Caco-2 (cell line): ENCODE results near the gene MACROD1. TPM values are rescaled to one million over a fixed set of nuclear protein-coding genes. Genes with fewer than 3 reads are reported as not detected.

Source experiments
- BruUV-seq: library from RNA; stranded (reverse); fragments of 400-500 nt; replicated peaks from 2 replicates; lab custom pipeline; 2021; lab: Mats Ljungman, UMichigan
- CTCF ChIA-PET: fragments of 300-600 bp; sonication (Branson Sonifier 250); formaldehyde crosslinking; loops from one replicate; lab custom pipeline; 2022; ENCODE audit warnings: antibody characterized with exemption; lab: Charles Lee
- POLR2A ChIA-PET: fragments of 300-600 bp; sonication (Branson Sonifier 250); formaldehyde crosslinking; loops from one replicate; lab custom pipeline; 2022; ENCODE audit warnings: antibody characterized with exemption; lab: Charles Lee
- DNase-seq, 2 experiments: peaks; one replicate each; pipeline versions ENCODE4 v3.0.0 to v3.0.0-alpha.2; 2020 to 2022
- H3K27me3 ChIP-seq: replicated peaks from 2 replicates; pipeline ENCODE4 v1.6.0; 2011; ENCODE audit warnings: low read length; ENCODE audit not compliant: control insufficient read depth, insufficient read depth
- H3K36me3 ChIP-seq: 2 replicates; pipeline ENCODE4 v1.5.1; 2011; ENCODE audit warnings: low read length; ENCODE audit not compliant: control insufficient read depth, insufficient read depth
- H3K4me1 ChIP-seq: fragments of 250-450 bp; sonication (Bioruptor Pico); 2 replicates; pipeline ENCODE4 v1.5.1; 2020; ENCODE audit warnings: mild to moderate bottlenecking
- H3K4me3 ChIP-seq: 2 replicates; pipeline ENCODE4 v1.5.1; 2011; ENCODE audit warnings: low read depth, mild to moderate bottlenecking, control low read depth, low read length
- H3K9me3 ChIP-seq: fragments of 250-450 bp; sonication (Bioruptor Pico); 2 replicates; pipeline ENCODE4 v1.5.1; 2020; ENCODE audit warnings: mild to moderate bottlenecking, moderate library complexity
- H3K27ac Mint-ChIP-seq: one replicate; pipeline ENCODE4 v1.8.0; 2022; ENCODE audit warnings: mixed read lengths; ENCODE audit not compliant: unreplicated experiment
- H3K27me3 Mint-ChIP-seq: one replicate; pipeline ENCODE4 v1.8.0; 2022; ENCODE audit warnings: mixed read lengths; ENCODE audit not compliant: insufficient read depth, unreplicated experiment
- H3K36me3 Mint-ChIP-seq: one replicate; pipeline ENCODE4 v1.8.0; 2022; ENCODE audit warnings: mild to moderate bottlenecking, mixed read lengths; ENCODE audit not compliant: insufficient read depth, unreplicated experiment
- H3K4me1 Mint-ChIP-seq: one replicate; pipeline ENCODE4 v1.8.0; 2022; ENCODE audit warnings: low read depth, mixed read lengths; ENCODE audit not compliant: unreplicated experiment
- H3K4me3 Mint-ChIP-seq: one replicate; pipeline ENCODE4 v1.8.0; 2022; ENCODE audit warnings: mild to moderate bottlenecking, moderate library complexity, mixed read lengths; ENCODE audit not compliant: unreplicated experiment
- H3K9me3 Mint-ChIP-seq: one replicate; pipeline ENCODE4 v1.8.0; 2022; ENCODE audit warnings: mixed read lengths; ENCODE audit not compliant: unreplicated experiment
- intact Hi-C: fragments of 100-400 bp; cut with micrococcal nuclease; formaldehyde crosslinking; loops from one replicate; pipeline ENCODE4 v1.10.0; 2022; ENCODE audit not compliant: unreplicated experiment
- total RNA-seq: library from RNA; stranded (reverse); gene quantifications from 2 replicates; pipeline ENCODE4 v1.2.3, GENCODE V29; 2022
- TF ChIP-seq, protein P1 (sequence below), 2 experiments: fragments of 200-600 bp in 1 of 2; IDR thresholded peaks; 1 replicate in 1 of 2; 2 replicates in 1 of 2; pipeline versions ENCODE4 v1.5.1 to v1.8.0; 2011 to 2022; ENCODE audit warnings: antibody characterized with exemption in 1 of 2, control low read depth in 1 of 2, inconsistent platforms in 1 of 2, low read depth in 1 of 2, low read length in 1 of 2, mild to moderate bottlenecking in 1 of 2, moderate library complexity in 1 of 2; ENCODE audit not compliant: insufficient read depth in 1 of 2, severe bottlenecking in 1 of 2, unreplicated experiment in 1 of 2

Gene MACROD1
- total RNA-seq, 1 experiment from 2014 or later = 29.6 TPM

DNA sequence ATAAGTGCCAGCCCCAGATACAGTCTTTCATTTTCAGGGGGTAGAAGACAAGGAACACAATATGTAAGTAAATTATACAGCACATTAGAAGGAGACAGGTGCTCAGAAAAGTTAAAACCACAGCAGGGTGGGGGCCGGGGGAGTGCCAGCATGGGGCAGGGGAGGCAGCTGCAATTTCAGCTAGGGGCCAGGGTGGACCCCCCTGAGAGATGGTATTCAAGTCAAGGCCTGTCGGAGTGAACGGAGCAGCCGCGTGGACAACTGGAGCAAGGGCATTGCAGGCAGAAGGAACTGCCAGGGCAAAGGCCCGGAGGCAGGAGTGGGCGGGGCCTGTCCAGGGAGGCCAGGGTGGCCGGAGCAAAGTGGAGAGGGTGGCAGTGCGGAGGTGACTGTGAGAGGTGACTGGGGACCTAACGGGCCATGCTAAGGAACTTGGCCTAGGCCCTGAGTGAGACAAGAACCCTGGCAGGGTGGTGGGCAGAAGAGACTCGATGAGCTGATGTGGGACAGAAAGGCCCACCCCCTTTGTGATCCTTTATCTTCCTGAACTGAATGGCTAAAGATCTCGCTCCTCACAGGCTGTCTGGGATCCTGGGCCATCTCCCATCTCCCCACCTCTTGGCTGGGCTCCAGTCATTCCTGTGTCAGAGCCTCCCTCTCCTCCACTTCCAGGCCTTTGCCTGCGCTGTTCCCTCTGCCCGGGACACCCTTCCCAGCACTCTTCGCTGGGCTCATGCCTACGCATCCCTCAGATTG lies 152.6 kb downstream of the MACROD1 start:
- no peaks in the 10 kb centered on the region for H3K4me1 ChIP-seq
- intact Hi-C loops = no loop called here
- H3K9me3 Mint-ChIP-seq = no peaks in the 10 kb centered on the region
- H3K27ac Mint-ChIP-seq = no peak overlapping the region
- H3K4me3 ChIP-seq = no peak overlapping the region
- H3K36me3 Mint-ChIP-seq = peaks cover 32% of the 10 kb centered on the region
- H3K27me3 ChIP-seq = no peaks in the 10 kb centered on the region
- H3K4me1 Mint-ChIP-seq = no peaks in the 10 kb centered on the region
- DNase-seq = no peak
- POLR2A ChIA-PET = no interaction called here
- H3K36me3 ChIP-seq = no peaks in the 10 kb centered on the region
- TF ChIP-seq, protein P1, sequence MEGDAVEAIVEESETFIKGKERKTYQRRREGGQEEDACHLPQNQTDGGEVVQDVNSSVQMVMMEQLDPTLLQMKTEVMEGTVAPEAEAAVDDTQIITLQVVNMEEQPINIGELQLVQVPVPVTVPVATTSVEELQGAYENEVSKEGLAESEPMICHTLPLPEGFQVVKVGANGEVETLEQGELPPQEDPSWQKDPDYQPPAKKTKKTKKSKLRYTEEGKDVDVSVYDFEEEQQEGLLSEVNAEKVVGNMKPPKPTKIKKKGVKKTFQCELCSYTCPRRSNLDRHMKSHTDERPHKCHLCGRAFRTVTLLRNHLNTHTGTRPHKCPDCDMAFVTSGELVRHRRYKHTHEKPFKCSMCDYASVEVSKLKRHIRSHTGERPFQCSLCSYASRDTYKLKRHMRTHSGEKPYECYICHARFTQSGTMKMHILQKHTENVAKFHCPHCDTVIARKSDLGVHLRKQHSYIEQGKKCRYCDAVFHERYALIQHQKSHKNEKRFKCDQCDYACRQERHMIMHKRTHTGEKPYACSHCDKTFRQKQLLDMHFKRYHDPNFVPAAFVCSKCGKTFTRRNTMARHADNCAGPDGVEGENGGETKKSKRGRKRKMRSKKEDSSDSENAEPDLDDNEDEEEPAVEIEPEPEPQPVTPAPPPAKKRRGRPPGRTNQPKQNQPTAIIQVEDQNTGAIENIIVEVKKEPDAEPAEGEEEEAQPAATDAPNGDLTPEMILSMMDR (IDR thresholded peaks at IDR 0.05; ENCODE audit: insufficient read depth in 1 of 2, low read depth in 1 of 2, low read length in 1 of 2, severe bottlenecking in 1 of 2, unreplicated experiment in 1 of 2) = no peak
- no TSS peak for BruUV-seq
- CTCF ChIA-PET = no interaction called here
- H3K9me3 ChIP-seq = no peaks in the 10 kb centered on the region
- H3K27me3 Mint-ChIP-seq = no peaks in the 10 kb centered on the region
- H3K4me3 Mint-ChIP-seq = no peak overlapping the region

DNA sequence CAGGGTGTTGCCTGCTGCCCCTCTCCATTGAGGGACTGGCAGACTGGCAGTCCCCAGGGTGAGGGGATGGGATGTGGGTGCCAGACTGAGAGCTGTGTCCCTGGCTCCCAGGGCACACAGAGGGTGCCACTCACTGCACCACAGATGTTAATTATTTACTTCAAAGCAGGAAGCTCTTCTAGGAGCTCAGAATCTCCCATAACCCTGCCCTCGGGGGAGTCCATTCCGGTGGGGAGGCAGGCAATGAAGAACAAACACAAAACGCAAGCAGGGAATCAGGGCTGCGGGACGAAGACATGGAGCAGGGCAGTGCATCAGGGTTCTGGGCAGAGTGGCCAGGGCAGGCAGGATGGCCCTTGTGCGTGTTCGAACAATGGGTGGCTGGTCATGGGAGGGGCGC lies 154.5 kb downstream of the MACROD1 start:
- DNase-seq = no peak
- intact Hi-C loops = no loop called here
- POLR2A ChIA-PET = no interaction called here
- Histone ChIP-seq H3K4me3 (no peak overlapping the region), H3K27me3 (no peaks in the 10 kb centered on the region), H3K36me3 (no peaks in the 10 kb centered on the region), H3K9me3 (no peaks in the 10 kb centered on the region), H3K4me1 (no peaks in the 10 kb centered on the region)
- no peak overlapping the region for H3K27ac Mint-ChIP-seq
- no peaks in the 10 kb centered on the region for H3K9me3 Mint-ChIP-seq
- TF ChIP-seq, protein P1 (IDR thresholded peaks at IDR 0.05; ENCODE audit: insufficient read depth in 1 of 2, low read depth in 1 of 2, low read length in 1 of 2, severe bottlenecking in 1 of 2, unreplicated experiment in 1 of 2) = no peak
- no TSS peak for BruUV-seq
- H3K27me3 Mint-ChIP-seq = no peaks in the 10 kb centered on the region
- peaks cover 40% of the 10 kb centered on the region for H3K36me3 Mint-ChIP-seq
- H3K4me3 Mint-ChIP-seq = no peak overlapping the region
- no peaks in the 10 kb centered on the region for H3K4me1 Mint-ChIP-seq
- CTCF ChIA-PET = no interaction called here

DNA sequence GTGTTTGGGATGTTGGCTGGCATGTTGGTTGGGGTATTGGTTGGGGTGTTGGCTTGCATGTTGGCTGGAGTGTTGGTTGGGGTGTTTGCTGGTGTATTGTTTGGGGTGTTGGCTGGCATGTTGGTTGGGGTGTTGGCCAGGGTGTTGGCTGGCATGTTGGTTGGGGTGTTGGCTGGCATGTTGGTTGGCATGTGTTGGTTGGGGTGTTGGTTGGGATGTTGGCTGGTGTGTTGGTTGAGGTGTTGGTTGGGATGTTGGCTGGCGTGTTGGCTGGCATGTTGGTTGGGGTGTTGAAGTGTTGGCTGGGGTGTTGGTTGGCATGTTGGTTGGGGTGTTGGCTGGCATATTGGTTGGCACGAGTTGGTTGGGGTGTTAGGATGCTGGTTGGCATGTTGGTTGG lies 155.1 kb downstream of the MACROD1 start:
- Mint-ChIP-seq H3K4me3 (no peak overlapping the region), H3K9me3 (no peaks in the 10 kb centered on the region), H3K27me3 (no peaks in the 10 kb centered on the region), H3K27ac (no peak overlapping the region), H3K4me1 (no peaks in the 10 kb centered on the region), H3K36me3 (peaks cover 40% of the 10 kb centered on the region)
- no peaks in the 10 kb centered on the region for H3K27me3 ChIP-seq
- no peaks in the 10 kb centered on the region for H3K9me3 ChIP-seq
- ChIA-PET POLR2A (no interaction called here), CTCF (no interaction called here)
- H3K36me3 ChIP-seq = no peaks in the 10 kb centered on the region
- no peaks in the 10 kb centered on the region for H3K4me1 ChIP-seq
- BruUV-seq = no TSS peak
- no peak for DNase-seq
- intact Hi-C loops = no loop called here
- TF ChIP-seq, protein P1 (IDR thresholded peaks at IDR 0.05; ENCODE audit: insufficient read depth in 1 of 2, low read depth in 1 of 2, low read length in 1 of 2, severe bottlenecking in 1 of 2, unreplicated experiment in 1 of 2) = no peak
- H3K4me3 ChIP-seq = no peak overlapping the region
